ENCODE results near the gene NEXMIF. TPM values are rescaled to one million over a fixed set of nuclear protein-coding genes. Genes with fewer than 3 reads are reported as not detected.

The NEXMIF gene
- total RNA-seq, 1 donor from 2014 or later, result 1.1 TPM

- H3K4me3 Mint-ChIP-seq, result peak overlapping the region; percentile 67
- TF ChIP-seq, protein P1, sequence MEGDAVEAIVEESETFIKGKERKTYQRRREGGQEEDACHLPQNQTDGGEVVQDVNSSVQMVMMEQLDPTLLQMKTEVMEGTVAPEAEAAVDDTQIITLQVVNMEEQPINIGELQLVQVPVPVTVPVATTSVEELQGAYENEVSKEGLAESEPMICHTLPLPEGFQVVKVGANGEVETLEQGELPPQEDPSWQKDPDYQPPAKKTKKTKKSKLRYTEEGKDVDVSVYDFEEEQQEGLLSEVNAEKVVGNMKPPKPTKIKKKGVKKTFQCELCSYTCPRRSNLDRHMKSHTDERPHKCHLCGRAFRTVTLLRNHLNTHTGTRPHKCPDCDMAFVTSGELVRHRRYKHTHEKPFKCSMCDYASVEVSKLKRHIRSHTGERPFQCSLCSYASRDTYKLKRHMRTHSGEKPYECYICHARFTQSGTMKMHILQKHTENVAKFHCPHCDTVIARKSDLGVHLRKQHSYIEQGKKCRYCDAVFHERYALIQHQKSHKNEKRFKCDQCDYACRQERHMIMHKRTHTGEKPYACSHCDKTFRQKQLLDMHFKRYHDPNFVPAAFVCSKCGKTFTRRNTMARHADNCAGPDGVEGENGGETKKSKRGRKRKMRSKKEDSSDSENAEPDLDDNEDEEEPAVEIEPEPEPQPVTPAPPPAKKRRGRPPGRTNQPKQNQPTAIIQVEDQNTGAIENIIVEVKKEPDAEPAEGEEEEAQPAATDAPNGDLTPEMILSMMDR (conservative IDR thresholded peaks at IDR 0.05), result no peak
- no peaks in the 10 kb centered on the region for H3K4me1 Mint-ChIP-seq (ENCODE audit: unreplicated experiment)
- no peak overlapping the region for H3K27ac Mint-ChIP-seq
- H3K9me3 Mint-ChIP-seq, result no peaks in the 10 kb centered on the region
- peaks cover 43% of the 10 kb centered on the region for H3K27me3 Mint-ChIP-seq
- DNase-seq (ENCODE audit: extremely low spot score, unreplicated experiment), result no peak
- H3K36me3 Mint-ChIP-seq, result no peaks in the 10 kb centered on the region
These were observed 1.3 kb downstream of the NEXMIF start for GRCh38 chrX:74923942-74924448.

DNA sequence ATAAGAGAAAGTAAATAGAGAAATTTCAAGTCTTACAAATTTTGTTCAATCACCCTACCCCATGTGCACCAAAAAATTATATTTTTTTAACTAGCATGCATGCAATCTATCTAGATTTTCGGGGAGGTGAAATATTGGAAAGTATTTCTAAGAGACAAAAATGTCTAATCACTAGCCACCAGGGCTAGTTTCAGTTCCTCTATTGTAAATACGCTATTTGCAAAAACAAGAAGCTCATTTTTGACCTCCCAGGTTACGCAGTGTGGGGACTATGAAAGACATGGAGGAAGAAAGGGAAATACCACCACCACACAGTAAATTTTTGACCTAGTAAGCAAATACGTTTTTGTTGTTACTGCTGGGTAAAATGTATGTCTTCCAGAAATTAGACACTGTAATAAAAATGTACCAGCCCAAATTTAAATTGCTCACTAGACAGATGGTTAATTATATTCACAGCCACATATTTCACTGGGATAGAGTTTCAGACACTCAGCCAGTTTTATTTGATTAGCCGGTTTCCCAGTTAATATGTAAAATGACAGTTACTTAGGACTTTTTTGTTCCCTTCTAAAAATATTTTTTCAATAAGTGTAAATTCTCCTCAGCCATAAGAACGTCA is 2.2 kb downstream of the NEXMIF start:
- no peak overlapping the region for H3K27ac Mint-ChIP-seq
- H3K36me3 Mint-ChIP-seq, result no peaks in the 10 kb centered on the region
- TF ChIP-seq, protein P1 (conservative IDR thresholded peaks at IDR 0.05), result no peak
- no peaks in the 10 kb centered on the region for H3K4me1 Mint-ChIP-seq (ENCODE audit: unreplicated experiment)
- peaks cover 43% of the 10 kb centered on the region for H3K27me3 Mint-ChIP-seq
- DNase-seq (ENCODE audit: extremely low spot score, unreplicated experiment), result no peak
- no peaks in the 10 kb centered on the region for H3K9me3 Mint-ChIP-seq
- H3K4me3 Mint-ChIP-seq, result no peak overlapping the region

GRCh38 chrX:74911494-74911893 is 13.8 kb downstream of the NEXMIF start:
- Mint-ChIP-seq H3K27ac (no peak overlapping the region), H3K4me1 (ENCODE audit: unreplicated experiment) (no peaks in the 10 kb centered on the region), H3K27me3 (no peaks in the 10 kb centered on the region), H3K36me3 (no peaks in the 10 kb centered on the region), H3K9me3 (no peaks in the 10 kb centered on the region), H3K4me3 (no peak overlapping the region)
- TF ChIP-seq, protein P1 (conservative IDR thresholded peaks at IDR 0.05), result no peak
- no peak for DNase-seq (ENCODE audit: extremely low spot score, unreplicated experiment)

- H3K4me3 Mint-ChIP-seq, result no peak overlapping the region
- TF ChIP-seq, protein P1 (conservative IDR thresholded peaks at IDR 0.05), result no peak
- no peak for DNase-seq (ENCODE audit: extremely low spot score, unreplicated experiment)
- H3K27ac Mint-ChIP-seq, result no peak overlapping the region
- no peaks in the 10 kb centered on the region for H3K27me3 Mint-ChIP-seq
- no peaks in the 10 kb centered on the region for H3K4me1 Mint-ChIP-seq (ENCODE audit: unreplicated experiment)
- no peaks in the 10 kb centered on the region for H3K9me3 Mint-ChIP-seq
- H3K36me3 Mint-ChIP-seq, result no peaks in the 10 kb centered on the region
These were observed 18.8 kb downstream of the NEXMIF start for GRCh38 chrX:74906417-74906816.

GRCh38 chrX:74902806-74903205 is 22.4 kb downstream of the NEXMIF start:
- no peak for DNase-seq (ENCODE audit: extremely low spot score, unreplicated experiment)
- Mint-ChIP-seq H3K9me3 (no peaks in the 10 kb centered on the region), H3K4me3 (no peak overlapping the region), H3K27ac (no peak overlapping the region), H3K36me3 (no peaks in the 10 kb centered on the region), H3K4me1 (ENCODE audit: unreplicated experiment) (no peaks in the 10 kb centered on the region), H3K27me3 (no peaks in the 10 kb centered on the region)
- TF ChIP-seq, protein P1 (conservative IDR thresholded peaks at IDR 0.05), result no peak
